Measurements from ENCODE around the gene BST2.
A peak's percentile ranks its signal among the peaks of the same experiment; 100 is the strongest.

Gene BST2

GRCh38 chr19:17411801-17412200 lies 6.4 kb upstream of the BST2 start:
- no peak for DNase-seq (ENCODE audit: low read depth in 1 of 2, low spot score in 1 of 2)
- TF ChIP-seq POLR2AphosphoS5 (IDR thresholded peaks at IDR 0.05; ENCODE audit: low read depth), result no peak
- TF ChIP-seq CTCF (IDR thresholded peaks at IDR 0.05; ENCODE audit: insufficient read depth, low read length), result no peak
- no peak for TF ChIP-seq SPI1 (IDR thresholded peaks at IDR 0.05; ENCODE audit: borderline replicate concordance, low read depth)
- TF ChIP-seq REST (IDR thresholded peaks at IDR 0.05; ENCODE audit: insufficient replicate concordance, low read depth), result no peak
- TF ChIP-seq GABPA (IDR thresholded peaks at IDR 0.05; ENCODE audit: low read depth), result no peak
- Histone ChIP-seq H3K4me3 (replicated peaks; ENCODE audit: insufficient read depth, low read length) (no peak overlapping the region), H3K27me3 (ENCODE audit: insufficient read depth, poor library complexity, severe bottlenecking) (no peaks in the 10 kb centered on the region), H3K27ac (replicated peaks) (no peak overlapping the region)

GRCh38 chr19:17409990-17410389 lies 4.6 kb upstream of the BST2 start:
- Histone ChIP-seq H3K27ac (replicated peaks) (no peak overlapping the region), H3K27me3 (ENCODE audit: insufficient read depth, poor library complexity, severe bottlenecking) (no peaks in the 10 kb centered on the region), H3K4me3 (replicated peaks; ENCODE audit: insufficient read depth, low read length) (no peak overlapping the region)
- DNase-seq (ENCODE audit: low read depth in 1 of 2, low spot score in 1 of 2), result no peak
- no peak for TF ChIP-seq SPI1 (IDR thresholded peaks at IDR 0.05; ENCODE audit: borderline replicate concordance, low read depth)
- TF ChIP-seq REST (IDR thresholded peaks at IDR 0.05; ENCODE audit: insufficient replicate concordance, low read depth), result no peak
- no peak for TF ChIP-seq GABPA (IDR thresholded peaks at IDR 0.05; ENCODE audit: low read depth)
- no peak for TF ChIP-seq POLR2AphosphoS5 (IDR thresholded peaks at IDR 0.05; ENCODE audit: low read depth)
- no peak for TF ChIP-seq CTCF (IDR thresholded peaks at IDR 0.05; ENCODE audit: insufficient read depth, low read length)

GRCh38 chr19:17406887-17407196 lies 1.4 kb upstream of the BST2 start:
- DNase-seq (ENCODE audit: low read depth in 1 of 2, low spot score in 1 of 2), result no peak
- Histone ChIP-seq H3K27me3 (ENCODE audit: insufficient read depth, poor library complexity, severe bottlenecking) (no peaks in the 10 kb centered on the region), H3K27ac (replicated peaks) (no peak overlapping the region; the same call in none of the 2 replicates), H3K4me3 (replicated peaks; ENCODE audit: insufficient read depth, low read length) (peak overlapping the region; percentile 69)
- TF ChIP-seq POLR2AphosphoS5 (IDR thresholded peaks at IDR 0.05; ENCODE audit: low read depth) (no peak), CTCF (IDR thresholded peaks at IDR 0.05; ENCODE audit: insufficient read depth, low read length) (no peak), GABPA (IDR thresholded peaks at IDR 0.05; ENCODE audit: low read depth) (no peak), SPI1 (IDR thresholded peaks at IDR 0.05; ENCODE audit: borderline replicate concordance, low read depth) (no peak), REST (IDR thresholded peaks at IDR 0.05; ENCODE audit: insufficient replicate concordance, low read depth) (no peak)

Measured in HL-60 (cell line).